ENCODE data around the gene INCENP. TPM values are rescaled to one million over a fixed set of nuclear protein-coding genes. Genes with fewer than 3 reads are reported as not detected.

INCENP gene
- total and polyA plus RNA-seq, 10 of the 15 experiments (the other 5 are each of a cell fraction or from before 2014, with no cell fraction given) = 1.4 to 96.8 (median 29.0) TPM

GRCh38 chr11:62081378-62082291 is 42.2 kb upstream of the INCENP start:
- no peaks in the 10 kb centered on the region for H3K9me3 ChIP-seq (replicated peaks; ENCODE audit: control insufficient read depth, insufficient read depth, low read length)
- in situ Hi-C loops (cut with MboI) = no loop called here
- peak; percentile 8 for DNase-seq (ENCODE audit: low read depth, low spot score)
- H3K79me2 ChIP-seq (ENCODE audit: control insufficient read depth, insufficient read depth, low read length) = no peaks in the 10 kb centered on the region
- CTCF ChIA-PET = interaction anchor here (0.6 to 11.8 kb wide), 87 partner anchors 9 to 556 kb away, joined by 3 to 321 read pairs (median 4); partner anchors contain the start of genes BEST1, FADS1, FADS3 and FEN1
- no TSS peak for BruUV-seq (replicated peaks)
- H3K4me3 ChIP-seq = peak overlapping the region; percentile 11; the same call in 1 of the 2 replicates
- H3K36me3 ChIP-seq (ENCODE audit: control insufficient read depth in 2 of 2, insufficient read depth in 2 of 2, low read length in 1 of 2) = no peaks in the 10 kb centered on the region
- SMC1A ChIA-PET (ENCODE audit: uncharacterized antibody, unreplicated experiment) = interaction anchor here (0.6 to 9.6 kb wide), 40 partner anchors 8 to 362 kb away, joined by 3 to 168 read pairs (median 6); partner anchors contain the start of genes FEN1, FTH1 and TMEM258
- no peak overlapping the region for H3K27ac ChIP-seq (ENCODE audit: control insufficient read depth, insufficient read depth)
- peak overlapping the region; percentile 45 for H3K4me2 ChIP-seq (ENCODE audit: control insufficient read depth, insufficient read depth)
- POLR2A ChIA-PET = interaction anchor here (0.7 to 1.8 kb wide), 2 partner anchors 183 to 284 kb away, joined by 3 to 7 read pairs; no protein-coding TSS in a partner anchor
- no peaks in the 10 kb centered on the region for H3K27me3 ChIP-seq (replicated peaks in 1 of 2; ENCODE audit: control insufficient read depth in 2 of 2, insufficient read depth in 2 of 2, low read length in 1 of 2)
- H3K4me1 ChIP-seq (ENCODE audit: control insufficient read depth, insufficient read depth, low read length) = peaks cover 5% of the 10 kb centered on the region; the same call in 1 of the 2 replicates
- intact Hi-C loops (cut with micrococcal nuclease; ENCODE audit: unreplicated experiment) = loop anchor here (1.0 to 5.0 kb wide), 3 partner anchors 134 to 284 kb away; no protein-coding TSS in a partner anchor
- H3K9ac ChIP-seq (ENCODE audit: control insufficient read depth, insufficient read depth, low read length) = no peak overlapping the region
- ATAC-seq = peak; percentile 85
- H2AFZ ChIP-seq (ENCODE audit: control insufficient read depth, low read depth, low read length) = peak overlapping the region; percentile 47; the same call in 1 of the 2 replicates
- under 1% methylated on average over 16 of the region's 16 CpGs for WGBS (ENCODE audit: insufficient coverage, insufficient replicate concordance, low lambda C conversion rate, missing lambda C conversion rate)
- no peak for FAIRE-seq
- no peaks in the 10 kb centered on the region for H4K20me1 ChIP-seq (ENCODE audit: control insufficient read depth, insufficient read depth)
- RAD21 ChIA-PET (ENCODE audit: unreplicated experiment) = interaction anchor here (0.5 to 6.8 kb wide), 52 partner anchors 9 to 404 kb away, joined by 3 to 175 read pairs (median 4); partner anchors contain the start of genes FADS3, FEN1, FTH1 and INCENP
- TF ChIP-seq ZBTB40 (IDR thresholded peaks at IDR 0.05; ENCODE audit: borderline replicate concordance) (no peak), CTCF (IDR thresholded peaks at IDR 0.05 in 2 of 3, conservative IDR thresholded peaks at IDR 0.05 in 1 of 3; ENCODE audit: control insufficient read depth in 2 of 3, extremely low read depth in 1 of 3, insufficient read depth in 1 of 3, low read depth in 3 of 3, low read length in 3 of 3) (peak; percentile 89 to 99 (median 89); a peak in 5 of 6 replicates), HCFC1 (IDR thresholded peaks at IDR 0.05; ENCODE audit: low read length) (no peak), EP300 (IDR thresholded peaks at IDR 0.05; ENCODE audit: borderline replicate concordance in 1 of 2, control insufficient read depth in 1 of 2, low read depth in 2 of 2, low read length in 2 of 2) (no peak), SMAD5 (IDR thresholded peaks at IDR 0.05; ENCODE audit: low read depth) (no peak), E2F8 (IDR thresholded peaks at IDR 0.05; ENCODE audit: low read depth, partially characterized antibody) (no peak), RB1 (IDR thresholded peaks at IDR 0.05; ENCODE audit: borderline replicate concordance) (peak; percentile 81; the same call in 1 of the 2 replicates), EED (IDR thresholded peaks at IDR 0.05; ENCODE audit: low read depth) (no peak), PAX8 (IDR thresholded peaks at IDR 0.05) (no peak), TCF7 (IDR thresholded peaks at IDR 0.05; ENCODE audit: borderline replicate concordance) (no peak), NR2C1 (IDR thresholded peaks at IDR 0.05) (no peak), HDAC6 (IDR thresholded peaks at IDR 0.05; ENCODE audit: unreplicated experiment) (no peak)
